Gastrocnemius medialis (tissue), 4 donors: ENCODE data around the gene TTYH2.

Experiments
- POLR2A ChIP-seq, 2 donors: fragments of 450-650 bp; IDR thresholded peaks; one replicate each; pipeline ENCODE4 v1.6.1; 2017; ENCODE audit warnings: antibody characterized with exemption in 2 of 2, mild to moderate bottlenecking in 2 of 2, moderate library complexity in 2 of 2
- TF ChIP-seq, protein P1 (sequence below), 5 experiments: fragments of 450-650 bp in 3 of 5; fragments of 200-600 bp in 2 of 5; sonication (generic) in 2 of 5; IDR thresholded peaks in 4 of 5; conservative IDR thresholded peaks in 1 of 5; 1 replicate in 4 of 5; 2 replicates in 1 of 5; pipeline ENCODE4 v1.5.1; 2016 to 2019; ENCODE audit warnings: antibody characterized with exemption in 5 of 5, mild to moderate bottlenecking in 3 of 5, moderate library complexity in 3 of 5

DNA sequence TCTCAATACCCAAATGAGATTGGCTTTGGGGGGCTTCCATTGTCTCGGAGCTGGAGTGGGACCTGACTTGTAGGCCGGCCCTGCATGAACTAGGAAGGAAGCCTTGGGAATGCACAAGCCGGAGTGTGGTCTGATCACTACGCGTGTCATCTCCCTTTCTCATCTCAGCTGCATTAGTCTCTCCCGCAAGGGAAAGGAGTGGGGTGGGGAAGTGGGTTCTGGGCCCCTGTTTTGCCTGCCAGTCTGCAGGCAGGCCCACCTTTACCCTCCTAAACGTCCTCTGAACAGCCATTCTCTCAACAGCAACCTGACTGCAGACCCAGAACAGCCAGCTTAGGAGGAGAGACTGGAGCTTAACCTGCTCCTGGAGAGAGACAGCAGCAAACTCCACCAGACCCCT lies 49.2 kb downstream of the TTYH2 start:
- TF ChIP-seq, protein P1, sequence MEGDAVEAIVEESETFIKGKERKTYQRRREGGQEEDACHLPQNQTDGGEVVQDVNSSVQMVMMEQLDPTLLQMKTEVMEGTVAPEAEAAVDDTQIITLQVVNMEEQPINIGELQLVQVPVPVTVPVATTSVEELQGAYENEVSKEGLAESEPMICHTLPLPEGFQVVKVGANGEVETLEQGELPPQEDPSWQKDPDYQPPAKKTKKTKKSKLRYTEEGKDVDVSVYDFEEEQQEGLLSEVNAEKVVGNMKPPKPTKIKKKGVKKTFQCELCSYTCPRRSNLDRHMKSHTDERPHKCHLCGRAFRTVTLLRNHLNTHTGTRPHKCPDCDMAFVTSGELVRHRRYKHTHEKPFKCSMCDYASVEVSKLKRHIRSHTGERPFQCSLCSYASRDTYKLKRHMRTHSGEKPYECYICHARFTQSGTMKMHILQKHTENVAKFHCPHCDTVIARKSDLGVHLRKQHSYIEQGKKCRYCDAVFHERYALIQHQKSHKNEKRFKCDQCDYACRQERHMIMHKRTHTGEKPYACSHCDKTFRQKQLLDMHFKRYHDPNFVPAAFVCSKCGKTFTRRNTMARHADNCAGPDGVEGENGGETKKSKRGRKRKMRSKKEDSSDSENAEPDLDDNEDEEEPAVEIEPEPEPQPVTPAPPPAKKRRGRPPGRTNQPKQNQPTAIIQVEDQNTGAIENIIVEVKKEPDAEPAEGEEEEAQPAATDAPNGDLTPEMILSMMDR (IDR thresholded peaks at IDR 0.05 in 4 of 5, conservative IDR thresholded peaks at IDR 0.05 in 1 of 5), result no peak
- TF ChIP-seq POLR2A (IDR thresholded peaks at IDR 0.05), result no peak
